Activated CD4-positive, CD25-positive, alpha-beta regulatory T cell (primary cell): ENCODE measurements around the gene TBC1D22A.

ENCODE experiments used
- DNase-seq, 4 experiments: peaks; one replicate each; lab custom pipeline; 2025; lab: John Stamatoyannopoulos, UW

TBC1D22A gene

DNA sequence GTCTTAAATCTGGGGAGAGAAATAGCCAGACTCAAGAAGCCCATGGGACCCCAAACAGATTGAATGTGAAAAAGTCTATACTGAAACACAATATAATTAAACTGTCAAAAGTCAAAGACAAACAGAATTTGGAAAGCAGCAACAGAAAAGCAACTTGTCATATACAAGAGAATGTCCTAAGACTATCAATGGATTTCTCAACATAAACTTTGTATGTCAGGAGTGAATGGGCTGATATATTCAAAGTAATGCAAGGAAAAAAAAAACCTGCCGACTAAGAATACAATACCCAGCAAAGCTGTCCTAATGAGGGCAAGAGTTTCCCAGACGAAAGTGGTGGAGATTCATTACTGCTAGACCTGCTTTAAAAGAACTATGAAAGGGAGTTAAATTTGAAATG is 73.2 kb downstream of the TBC1D22A start:
- no peak for DNase-seq

DNA sequence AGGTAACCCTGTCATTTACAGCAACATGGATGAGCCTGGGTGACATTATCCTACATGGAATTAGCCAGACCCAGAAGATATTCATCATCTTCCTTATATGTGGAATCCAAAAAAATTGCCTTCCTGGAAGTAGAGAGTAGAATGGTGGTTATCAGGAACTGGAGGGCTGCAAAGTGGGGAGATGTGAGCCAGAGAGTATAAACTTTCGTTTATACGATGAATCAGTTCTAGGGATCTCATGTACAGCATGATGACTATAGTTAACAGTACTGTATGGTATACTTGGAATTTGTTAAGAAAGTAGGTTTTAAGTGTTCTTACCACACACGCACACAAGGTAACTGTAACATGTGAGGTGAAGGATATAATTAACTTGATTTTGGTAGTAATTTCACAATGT is 79.1 kb downstream of the TBC1D22A start:
- no peak for DNase-seq

DNA sequence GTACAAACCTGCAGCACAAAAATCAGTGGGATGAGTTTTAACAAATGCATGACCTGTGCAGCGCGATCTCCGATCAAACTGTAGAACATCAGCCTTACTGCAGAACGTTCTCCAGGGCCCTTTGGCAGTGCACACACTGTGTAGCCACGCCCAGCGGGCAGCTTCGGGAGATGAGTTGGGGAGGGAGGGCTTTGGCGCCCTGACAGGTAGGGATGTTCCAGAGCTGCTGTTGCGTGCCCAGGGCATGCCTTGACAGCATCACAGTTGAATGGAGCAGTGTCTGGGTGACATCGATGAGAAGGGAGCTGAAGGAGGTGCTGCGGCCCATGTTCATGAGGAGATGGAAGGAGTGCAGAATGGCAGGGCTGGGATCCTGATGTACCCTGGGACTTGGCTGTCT is 80.2 kb downstream of the TBC1D22A start:
- DNase-seq = no peak

DNA sequence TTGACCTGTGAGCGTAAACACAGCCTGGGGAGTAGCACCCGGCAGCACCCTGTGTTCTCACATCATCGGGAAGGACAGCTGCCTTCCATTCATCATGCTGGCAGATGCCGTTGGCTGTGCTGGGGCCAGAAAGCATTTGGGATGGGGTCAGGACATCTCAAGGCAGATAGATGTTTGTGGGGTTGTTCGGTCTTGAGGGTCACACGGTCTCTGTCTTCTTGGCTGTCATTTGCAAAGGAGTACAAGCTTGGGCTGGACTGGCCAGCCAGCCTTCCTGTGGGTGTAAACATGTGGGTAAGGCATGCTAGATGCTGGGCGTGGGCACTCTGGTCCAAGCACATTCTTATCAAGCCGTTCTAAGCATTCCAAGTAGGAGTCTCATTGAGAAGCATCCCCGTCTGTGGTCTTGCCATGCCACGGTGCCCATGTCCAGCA is 81.4 kb downstream of the TBC1D22A start:
- DNase-seq = no peak

DNA sequence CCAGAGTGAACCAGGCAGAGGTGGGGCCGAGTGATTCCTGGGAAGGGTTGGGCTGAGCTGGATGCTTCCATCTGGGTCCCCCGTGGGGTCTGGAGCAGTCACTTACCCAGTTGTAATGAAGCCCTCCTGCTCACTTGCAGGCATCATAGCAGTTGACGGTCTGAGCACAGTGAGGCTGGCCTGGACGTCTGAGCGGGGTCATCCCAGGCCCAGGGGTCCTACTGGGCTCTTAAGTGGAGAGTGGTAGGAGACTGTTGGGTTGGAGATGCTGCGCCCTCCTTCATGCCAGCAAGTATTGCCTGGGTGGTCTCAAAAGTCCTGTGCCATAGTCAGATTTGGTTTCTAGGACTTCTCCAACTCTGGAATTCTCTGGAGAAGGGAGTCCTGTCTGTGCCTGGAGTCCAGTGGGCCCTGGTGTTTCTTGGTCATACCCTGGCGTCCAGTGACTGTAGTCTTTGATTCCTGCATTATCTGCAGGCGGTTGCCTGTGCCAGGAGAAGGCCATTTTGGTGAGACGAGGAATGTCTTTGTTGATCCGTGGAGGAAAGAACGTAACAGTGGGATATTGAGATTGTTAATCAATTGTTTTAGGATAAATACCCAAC is 82.3 kb downstream of the TBC1D22A start:
- DNase-seq = no peak

DNA sequence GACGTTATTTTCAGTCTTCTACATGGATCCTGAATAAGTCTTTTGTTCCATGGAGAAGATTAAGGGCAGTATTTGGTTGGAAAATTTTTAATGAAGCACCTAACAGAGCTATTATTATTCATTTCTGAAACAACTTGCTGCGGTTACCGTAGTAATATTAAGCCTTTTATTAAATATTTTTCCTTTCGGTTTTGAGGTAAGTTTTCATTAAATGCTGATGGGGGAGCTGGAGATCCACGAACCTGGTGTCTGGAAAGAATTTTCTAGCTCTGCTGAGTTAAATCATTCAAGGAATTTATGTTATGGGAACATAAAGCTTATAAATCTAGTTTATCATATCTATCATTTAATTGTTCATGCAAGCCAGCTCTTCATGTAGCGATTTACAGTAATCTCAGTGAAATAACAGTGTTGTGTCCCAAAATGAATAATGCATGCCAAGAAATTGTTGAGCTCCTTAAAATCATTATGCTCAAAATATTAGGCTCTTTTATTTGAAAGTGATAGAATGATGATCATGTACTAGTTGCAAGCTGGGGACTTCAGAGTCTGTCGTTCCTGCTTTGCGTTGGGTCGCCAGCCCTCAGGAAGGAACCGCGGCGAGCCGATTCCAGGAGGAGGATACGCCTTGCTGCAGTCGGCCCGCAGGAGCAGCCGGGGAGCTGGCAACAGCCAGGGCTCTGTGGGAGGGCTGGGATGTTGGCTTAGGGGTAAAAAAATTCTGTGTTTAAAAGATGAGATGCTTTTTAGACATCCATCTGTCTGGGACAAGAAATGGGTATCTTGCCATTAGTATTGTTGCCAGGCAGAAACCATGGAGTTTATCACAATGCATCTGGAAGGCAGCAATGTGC is 83.1 kb downstream of the TBC1D22A start:
- no peak for DNase-seq

DNA sequence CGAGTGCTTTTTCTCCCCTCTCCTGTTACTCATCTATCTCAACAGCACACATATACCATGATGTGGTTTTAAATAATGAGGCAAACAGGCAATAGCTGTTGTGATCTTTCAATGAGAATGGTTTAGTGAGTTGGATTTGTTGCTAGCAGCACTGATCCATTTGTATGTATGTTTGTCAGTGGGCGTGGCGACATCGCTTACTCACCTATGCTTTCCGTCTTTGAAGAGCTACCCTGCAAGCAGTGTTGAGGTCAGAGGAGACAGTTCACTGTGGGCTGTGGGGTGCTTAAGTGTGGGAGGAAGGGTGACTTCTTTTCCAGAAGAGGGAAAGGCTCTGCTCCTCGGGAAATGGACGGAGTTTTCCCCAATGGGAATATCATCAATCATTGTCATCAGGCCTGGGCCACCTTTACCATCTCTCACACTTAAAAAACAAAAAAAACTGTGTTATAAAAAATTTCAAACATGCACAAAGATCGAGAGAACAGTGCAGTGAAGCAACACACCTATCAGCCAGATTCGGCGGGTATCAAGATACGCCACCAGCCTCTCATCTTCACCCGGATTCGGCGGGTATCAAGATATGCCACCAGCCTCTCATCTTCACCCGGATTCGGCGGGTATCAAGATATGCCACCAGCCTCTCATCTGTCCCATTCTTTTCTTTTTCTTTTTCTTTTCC is 83.8 kb downstream of the TBC1D22A start:
- DNase-seq = no peak

DNA sequence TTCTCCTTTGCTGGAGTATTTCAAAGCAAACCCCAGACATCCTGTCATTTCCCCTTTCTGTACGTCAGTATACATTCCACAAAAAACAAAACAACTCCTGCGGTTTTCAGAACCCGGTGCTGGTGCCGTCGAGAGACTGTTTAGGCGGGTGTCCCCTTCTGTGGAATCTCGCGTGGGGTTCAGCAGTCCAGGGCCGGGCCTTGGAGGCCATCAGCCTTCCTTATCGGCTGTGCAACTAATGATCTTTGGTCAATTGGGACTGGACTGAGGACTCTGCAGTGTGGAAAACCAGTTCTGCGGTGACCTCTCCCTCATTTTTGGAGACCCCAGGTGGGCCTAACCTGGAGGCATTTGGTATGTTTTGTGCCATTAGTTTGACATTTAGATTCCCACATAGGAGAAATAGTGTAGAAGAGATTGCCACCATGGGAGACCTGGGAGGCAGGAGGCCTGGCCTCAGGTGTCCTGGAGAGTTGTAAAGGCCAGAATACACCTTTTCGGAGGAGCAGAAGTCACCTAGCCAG is 84.4 kb downstream of the TBC1D22A start:
- DNase-seq = no peak

DNA sequence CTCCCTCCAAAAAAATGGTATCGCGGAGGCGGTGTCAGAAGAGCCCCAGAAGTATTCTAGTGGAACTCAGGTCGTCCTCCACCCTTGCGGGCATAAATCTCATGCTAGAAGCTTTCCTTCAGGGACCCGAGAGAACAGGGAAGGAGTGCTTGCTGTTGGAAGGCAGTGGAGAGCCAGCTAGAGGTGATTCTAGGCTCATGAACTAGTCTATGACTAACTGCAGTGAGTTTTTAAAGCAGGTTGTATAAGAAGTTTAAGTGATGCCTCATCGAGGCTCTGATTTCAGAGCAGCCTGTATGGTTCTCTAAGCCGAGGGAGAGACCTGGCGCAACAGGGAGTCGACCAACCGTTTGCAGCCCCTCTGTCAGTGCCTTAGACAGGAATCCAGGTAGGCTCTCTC is 85.7 kb downstream of the TBC1D22A start:
- DNase-seq = no peak

DNA sequence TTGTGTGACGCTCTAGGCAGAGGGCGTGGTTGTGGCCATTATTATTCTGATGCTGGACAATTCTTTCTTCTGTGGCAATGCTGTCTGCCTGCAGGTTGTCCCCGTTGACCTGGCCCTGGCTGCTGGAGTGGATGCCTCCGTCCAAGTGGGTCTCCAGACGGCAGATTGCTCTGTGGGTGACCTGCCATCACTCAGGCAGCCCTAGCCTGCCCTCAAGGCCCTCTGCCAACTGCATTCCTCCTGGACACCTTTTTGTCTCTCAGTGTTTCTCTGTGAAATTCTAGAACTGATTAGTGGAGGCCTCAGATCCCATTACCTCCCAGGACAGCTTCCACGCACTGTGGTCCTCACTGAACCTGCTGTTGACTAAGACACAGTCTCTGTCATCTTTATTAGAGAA is 86.7 kb downstream of the TBC1D22A start:
- DNase-seq = no peak

DNA sequence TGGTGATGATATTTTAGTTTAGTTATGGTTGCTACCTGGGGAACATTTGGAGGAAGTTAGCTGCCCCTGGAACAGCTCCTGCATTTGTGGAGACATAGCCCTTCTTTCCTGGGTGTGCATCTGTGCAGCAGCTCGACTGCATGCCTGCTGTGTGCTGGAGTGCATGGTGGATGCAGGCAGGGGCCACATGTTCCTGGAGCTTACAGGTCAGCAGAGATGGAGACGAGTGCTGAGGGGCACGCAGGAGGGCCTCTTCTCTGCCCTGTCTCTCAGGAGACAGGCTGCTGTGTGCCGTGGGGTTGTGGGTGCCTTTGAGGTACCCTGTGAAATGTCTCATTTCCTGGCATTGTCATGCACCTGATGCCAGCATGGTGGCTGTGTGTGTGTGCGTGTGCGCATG is 87.5 kb downstream of the TBC1D22A start:
- no peak for DNase-seq

DNA sequence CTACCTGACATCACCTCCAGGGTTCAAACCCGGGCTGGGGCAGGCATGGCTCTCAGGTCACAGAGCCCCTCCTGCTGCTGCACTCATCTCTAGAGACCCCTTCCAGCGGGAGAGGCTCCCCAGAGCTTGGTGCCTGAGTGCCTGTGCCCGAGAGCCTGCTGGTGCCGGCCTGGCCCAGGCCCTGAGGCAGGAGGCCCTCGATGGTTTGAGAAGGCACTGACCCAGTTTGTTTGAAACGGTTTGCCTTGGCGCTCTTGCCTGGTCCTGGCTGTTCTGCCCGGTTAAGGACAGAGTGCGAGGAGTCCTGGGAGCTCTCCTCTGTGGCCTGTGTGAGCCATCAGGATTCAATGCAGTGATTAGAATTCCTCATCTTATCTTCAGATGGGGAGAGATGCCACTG is 88.9 kb downstream of the TBC1D22A start:
- DNase-seq = no peak

DNA sequence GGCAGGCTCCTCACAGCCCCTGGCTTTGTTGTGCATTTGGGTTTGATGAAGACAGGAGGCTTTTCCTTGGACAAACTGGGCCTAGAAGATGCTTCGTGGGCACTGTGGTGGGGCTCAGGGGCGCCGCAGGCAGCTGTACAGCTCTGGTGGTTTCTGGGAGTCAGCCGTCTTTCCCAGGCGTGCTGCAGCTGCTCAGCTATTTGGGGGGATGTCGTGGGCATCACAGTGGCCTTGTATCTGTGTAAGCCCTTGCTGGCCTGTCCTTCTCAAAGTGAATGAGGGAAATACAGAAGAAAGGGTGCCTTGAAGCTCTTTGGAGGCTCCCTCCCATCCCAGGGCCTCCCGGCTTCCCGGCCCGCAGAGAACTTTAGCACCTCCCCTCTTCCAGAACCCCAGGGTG is 89.5 kb downstream of the TBC1D22A start:
- DNase-seq = no peak

DNA sequence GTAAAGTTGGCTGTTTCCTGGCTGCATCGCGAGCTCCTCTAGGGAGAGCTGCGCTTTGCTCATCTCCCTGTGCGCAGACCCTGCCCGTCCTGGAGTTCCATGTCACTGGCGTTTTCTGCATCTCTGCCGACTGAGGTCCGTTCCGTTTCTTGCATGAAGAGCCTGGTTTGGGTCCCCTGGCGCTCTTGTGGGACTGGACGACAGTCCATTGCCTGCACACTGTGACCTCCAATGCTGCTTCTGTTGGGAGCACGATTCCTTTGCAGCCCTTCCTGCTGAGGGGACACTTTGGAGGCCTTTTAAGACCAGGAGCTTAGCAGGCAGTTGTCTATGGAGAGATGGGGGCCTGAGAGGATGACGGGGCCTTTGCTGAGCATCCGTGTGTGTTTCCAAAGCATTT is 90.3 kb downstream of the TBC1D22A start:
- DNase-seq = no peak

DNA sequence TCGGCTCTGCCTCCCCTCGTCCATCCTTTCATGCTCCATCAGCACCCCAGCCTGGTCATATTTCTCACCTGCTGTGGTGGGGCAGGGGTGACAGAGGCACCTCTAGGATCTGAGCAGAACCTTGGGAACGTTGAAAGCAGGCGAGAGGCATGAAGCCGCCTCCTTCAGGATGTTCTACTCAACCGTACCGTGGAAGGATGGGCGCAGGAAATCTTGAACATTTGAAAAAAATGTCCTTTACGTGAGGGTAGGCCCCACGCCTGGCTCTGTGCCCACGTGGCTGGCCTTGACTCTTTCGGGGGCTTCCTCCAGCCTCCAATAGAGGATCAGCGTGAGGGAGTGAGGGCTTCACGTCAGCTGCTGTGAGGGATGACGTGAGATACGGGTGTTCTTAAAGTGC is 90.7 kb downstream of the TBC1D22A start:
- DNase-seq = no peak

DNA sequence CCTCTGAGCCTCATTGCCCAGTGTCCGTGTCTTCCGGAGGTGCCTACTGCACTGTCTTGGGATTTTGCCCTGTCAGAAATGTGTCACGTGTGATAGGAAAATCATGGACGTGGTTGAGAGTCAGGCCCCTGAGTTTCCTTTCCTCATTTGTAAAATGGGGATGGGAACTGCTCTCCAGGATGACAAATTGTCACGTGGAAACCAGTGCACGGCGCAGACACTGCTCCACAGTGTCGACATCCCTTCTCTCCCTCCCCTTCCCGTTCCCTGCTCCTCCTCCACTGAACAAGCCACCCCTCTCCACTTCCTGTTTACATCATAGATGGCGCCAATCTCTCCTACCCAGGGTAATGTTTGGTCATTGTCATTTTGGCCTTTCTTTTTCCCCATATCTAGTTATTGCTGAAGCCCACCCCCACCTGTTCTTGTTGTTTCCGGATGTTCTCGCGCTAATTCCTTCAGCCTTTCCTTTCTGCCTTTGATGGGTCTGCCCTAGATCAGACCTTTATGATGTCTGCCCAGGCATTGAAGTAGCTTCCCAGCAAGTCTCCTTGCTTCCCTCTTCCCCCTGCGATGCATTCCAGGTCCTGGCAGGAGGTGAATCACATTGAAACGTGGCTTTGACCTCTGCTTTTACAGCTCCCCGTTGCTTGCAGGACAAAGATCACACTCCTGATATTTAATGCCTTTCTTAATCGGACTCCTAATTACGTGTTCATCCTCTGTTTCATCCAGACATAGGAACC is 91.8 kb downstream of the TBC1D22A start:
- DNase-seq = no peak

DNA sequence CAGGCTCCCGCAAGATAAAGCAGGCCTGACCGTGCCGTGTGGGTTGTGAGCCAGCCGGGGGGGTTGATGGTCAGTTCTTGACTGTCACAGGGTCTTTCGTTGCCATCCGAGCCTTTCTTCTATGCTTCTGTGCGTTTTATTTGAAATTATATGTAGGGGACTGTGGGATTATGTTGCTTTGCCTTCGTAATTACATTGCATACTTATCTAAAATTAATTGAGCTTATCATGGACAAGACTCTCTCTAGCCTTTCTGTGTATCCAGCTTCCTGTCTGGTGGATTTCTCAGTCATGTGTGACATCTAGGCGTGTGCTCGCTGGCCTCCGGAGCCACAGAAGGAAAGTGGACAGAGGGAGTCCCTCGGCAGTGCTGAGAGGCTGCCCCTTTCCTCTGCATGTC is 93.2 kb downstream of the TBC1D22A start:
- no peak for DNase-seq

DNA sequence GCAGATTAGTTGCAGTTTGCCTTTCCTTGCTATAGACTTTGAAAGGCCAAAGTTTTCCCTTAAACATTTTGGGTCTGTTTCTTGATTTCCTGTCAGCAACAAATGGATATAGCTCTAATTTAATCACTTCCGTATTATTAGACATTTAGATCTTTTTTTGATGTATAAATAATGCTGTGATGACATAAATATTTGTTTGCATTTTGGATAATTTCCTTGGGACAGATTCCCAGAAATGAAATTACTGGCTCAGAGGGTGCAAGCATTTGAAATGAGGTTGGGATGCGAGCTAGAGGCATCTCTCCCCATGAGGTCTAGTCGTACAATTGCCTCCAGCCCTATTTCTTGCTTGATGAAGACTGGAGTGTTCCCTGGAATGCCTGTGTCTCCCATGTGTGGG is 94.2 kb downstream of the TBC1D22A start:
- no peak for DNase-seq

DNA sequence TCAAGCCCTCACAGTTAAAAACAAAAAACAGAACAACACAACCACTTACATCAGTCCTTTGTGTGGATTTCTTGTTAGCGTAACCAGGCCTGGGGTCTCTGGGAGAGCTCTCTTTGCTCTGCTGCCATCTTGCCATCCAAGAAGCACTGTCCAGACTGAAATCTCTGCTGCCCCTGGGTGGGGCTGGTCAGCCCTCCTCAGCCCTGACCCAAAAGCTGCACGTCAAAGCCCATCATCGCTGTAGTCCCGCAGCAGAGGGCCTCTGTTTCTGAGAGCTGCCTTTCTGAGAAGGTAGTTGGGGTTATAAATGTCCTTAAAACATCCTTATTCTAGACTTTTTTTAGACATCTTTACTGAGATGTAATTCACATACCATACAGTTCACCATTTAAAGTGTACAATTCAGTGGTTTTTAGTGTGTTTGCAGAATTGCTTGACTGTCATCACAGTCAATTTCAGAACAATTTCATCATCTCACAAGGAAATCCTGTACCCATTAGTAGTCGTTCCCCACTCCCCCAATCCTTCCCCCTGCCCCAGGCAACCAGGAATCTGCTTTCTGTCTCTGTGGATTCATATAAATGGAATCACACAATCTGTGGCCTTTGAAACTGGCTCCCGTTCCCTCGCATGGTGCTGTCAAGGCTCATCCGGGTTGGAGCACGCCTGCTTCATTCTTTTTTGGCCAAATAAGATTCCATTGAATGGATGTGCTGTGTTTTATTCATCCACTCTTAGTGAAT is 94.9 kb downstream of the TBC1D22A start:
- DNase-seq = no peak

DNA sequence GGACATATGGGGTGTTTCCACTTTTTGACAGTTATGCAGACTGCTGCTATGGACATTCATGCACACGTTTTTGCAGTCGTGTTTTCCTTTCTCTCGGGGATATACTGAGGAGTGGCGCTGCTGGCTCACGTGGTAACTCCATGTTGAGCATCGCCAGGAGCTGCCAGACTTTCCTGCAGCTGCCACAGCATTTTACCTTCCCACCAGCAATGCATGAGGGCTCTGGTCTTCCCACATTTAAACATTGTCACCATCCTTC is 95.4 kb downstream of the TBC1D22A start:
- no peak for DNase-seq

DNA sequence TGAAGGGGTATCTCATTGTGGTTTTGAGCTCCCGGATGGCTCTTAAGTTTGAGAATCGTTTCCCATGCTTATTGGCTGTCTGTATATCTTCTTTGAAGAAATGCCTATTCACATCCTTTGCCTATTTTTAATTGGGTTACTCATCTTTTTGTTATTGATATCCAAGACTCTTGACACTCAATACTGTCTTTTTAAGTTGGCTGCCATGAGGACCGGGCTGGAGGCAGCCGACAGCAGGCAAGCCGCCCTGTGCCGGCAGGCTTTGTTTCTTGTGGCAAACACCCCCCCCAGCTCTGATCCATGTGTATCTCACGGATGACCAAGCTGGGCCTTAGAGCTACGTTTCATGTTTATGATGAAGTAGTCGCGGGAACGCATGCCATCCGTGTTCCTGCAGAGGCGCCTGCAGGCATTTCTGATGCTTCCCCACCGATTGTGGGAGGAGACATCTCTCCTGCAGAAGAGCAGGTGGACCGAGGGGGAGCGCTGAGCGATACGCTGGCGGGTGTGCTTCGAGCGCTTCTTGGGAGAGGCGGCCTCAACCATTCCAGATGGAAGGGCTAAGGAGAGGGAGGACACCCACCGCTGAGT is 95.8 kb downstream of the TBC1D22A start:
- no peak for DNase-seq
